Measurements from ENCODE around the gene ZNF462.

The ZNF462 gene

DNA sequence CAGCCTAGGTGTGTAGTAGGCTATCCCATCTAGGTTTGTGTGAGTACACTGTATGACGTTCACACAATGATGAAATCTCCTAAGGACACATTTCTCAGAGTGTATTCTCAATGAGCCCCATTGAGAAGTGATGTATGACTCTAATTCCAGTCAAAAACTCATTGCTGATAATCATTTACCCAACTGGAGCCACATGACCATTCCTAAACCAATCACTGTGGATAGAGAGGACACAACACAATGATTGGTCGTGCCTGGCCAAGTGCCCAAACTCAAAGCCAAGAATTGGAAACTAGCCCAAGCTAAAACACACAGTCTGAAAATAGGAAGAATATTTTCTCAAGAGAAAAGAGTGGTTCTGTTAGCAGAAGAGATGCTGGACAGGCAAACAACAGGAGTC, 191.2 kb downstream of the ZNF462 start:
- no peaks in the 10 kb centered on the region for H3K9me2 ChIP-seq (replicated peaks; ENCODE audit: low read depth, low read length)
- H3K4me2 ChIP-seq (ENCODE audit: low read depth, low read length, poor library complexity, severe bottlenecking), result no peak overlapping the region
- TF ChIP-seq, protein P1, sequence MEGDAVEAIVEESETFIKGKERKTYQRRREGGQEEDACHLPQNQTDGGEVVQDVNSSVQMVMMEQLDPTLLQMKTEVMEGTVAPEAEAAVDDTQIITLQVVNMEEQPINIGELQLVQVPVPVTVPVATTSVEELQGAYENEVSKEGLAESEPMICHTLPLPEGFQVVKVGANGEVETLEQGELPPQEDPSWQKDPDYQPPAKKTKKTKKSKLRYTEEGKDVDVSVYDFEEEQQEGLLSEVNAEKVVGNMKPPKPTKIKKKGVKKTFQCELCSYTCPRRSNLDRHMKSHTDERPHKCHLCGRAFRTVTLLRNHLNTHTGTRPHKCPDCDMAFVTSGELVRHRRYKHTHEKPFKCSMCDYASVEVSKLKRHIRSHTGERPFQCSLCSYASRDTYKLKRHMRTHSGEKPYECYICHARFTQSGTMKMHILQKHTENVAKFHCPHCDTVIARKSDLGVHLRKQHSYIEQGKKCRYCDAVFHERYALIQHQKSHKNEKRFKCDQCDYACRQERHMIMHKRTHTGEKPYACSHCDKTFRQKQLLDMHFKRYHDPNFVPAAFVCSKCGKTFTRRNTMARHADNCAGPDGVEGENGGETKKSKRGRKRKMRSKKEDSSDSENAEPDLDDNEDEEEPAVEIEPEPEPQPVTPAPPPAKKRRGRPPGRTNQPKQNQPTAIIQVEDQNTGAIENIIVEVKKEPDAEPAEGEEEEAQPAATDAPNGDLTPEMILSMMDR (conservative IDR thresholded peaks at IDR 0.05; ENCODE audit: low read length), result no peak
- TF ChIP-seq EZH2phosphoT487 (IDR thresholded peaks at IDR 0.05; ENCODE audit: borderline replicate concordance), result no peak
- no peak overlapping the region for H3K9ac ChIP-seq (ENCODE audit: low read depth, low read length, poor library complexity, severe bottlenecking)
- H3K79me2 ChIP-seq (ENCODE audit: insufficient read depth, low read length), result no peaks in the 10 kb centered on the region
- H3K36me3 ChIP-seq (ENCODE audit: insufficient read depth, low read length), result no peaks in the 10 kb centered on the region
- no peaks in the 10 kb centered on the region for H3F3A ChIP-seq (ENCODE audit: low read depth)
- H3K27me3 ChIP-seq (ENCODE audit: insufficient read depth, low read length, poor library complexity, severe bottlenecking), result no peaks in the 10 kb centered on the region
- no peaks in the 10 kb centered on the region for H3K9me3 ChIP-seq (ENCODE audit: insufficient read depth, low read depth, low read length)
- no peak overlapping the region for H3K4me3 ChIP-seq (ENCODE audit: low read length, poor library complexity, severe bottlenecking)
- H3K4me1 ChIP-seq (ENCODE audit: insufficient read depth, low read length, poor library complexity, severe bottlenecking), result no peaks in the 10 kb centered on the region
- H4K20me1 ChIP-seq (ENCODE audit: insufficient read depth, low read length, poor library complexity, severe bottlenecking), result no peaks in the 10 kb centered on the region
- H2AFZ ChIP-seq (ENCODE audit: low read length), result no peak overlapping the region

DNA sequence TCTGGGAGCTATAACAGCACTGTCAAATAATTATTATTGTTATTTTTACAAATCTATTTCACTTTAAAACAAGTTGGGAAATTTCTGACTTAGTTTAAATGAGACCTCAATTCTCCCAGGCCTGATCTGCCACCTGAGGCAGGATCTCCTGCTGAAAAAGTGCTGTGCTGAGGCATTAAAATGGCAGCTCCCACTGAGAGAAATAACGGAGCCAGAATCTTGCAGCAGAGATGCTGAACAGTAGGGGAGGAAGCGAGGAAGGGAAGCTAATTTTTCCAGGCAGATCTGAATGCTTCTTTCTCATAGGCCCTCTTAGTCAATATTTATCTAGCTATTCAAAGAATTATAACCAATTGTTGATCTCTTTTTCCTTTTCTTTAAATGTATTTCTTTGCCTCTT, 196.3 kb downstream of the ZNF462 start:
- no peak for TF ChIP-seq EZH2phosphoT487 (IDR thresholded peaks at IDR 0.05; ENCODE audit: borderline replicate concordance)
- TF ChIP-seq, protein P1 (conservative IDR thresholded peaks at IDR 0.05; ENCODE audit: low read length), result no peak
- no peak overlapping the region for H3K4me2 ChIP-seq (ENCODE audit: low read depth, low read length, poor library complexity, severe bottlenecking)

DNA sequence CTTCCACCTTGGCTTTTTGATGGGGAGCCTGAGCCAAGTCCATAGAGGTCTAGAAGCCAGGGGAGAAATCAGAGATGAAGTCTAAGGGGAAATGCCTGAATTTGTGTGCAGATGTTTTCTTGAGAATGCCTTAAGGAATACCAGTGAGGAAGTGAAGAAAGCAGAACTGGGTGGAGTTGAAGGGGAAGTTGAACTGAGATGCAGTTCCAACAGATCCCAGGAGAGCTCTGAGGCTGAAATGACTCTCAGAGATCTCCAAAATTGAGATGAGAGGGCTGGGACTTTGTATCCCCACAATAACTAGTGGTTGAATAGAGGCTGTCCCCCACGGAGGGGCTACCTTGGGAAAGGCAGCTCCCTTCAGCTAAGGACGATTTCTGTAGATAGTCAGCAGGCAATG, 197.1 kb downstream of the ZNF462 start:
- TF ChIP-seq, protein P1 (conservative IDR thresholded peaks at IDR 0.05; ENCODE audit: low read length), result no peak
- no peak for TF ChIP-seq EZH2phosphoT487 (IDR thresholded peaks at IDR 0.05; ENCODE audit: borderline replicate concordance)
- Histone ChIP-seq H3K9me2 (replicated peaks; ENCODE audit: low read depth, low read length) (no peaks in the 10 kb centered on the region), H3K36me3 (ENCODE audit: insufficient read depth, low read length) (no peaks in the 10 kb centered on the region), H3K27me3 (ENCODE audit: insufficient read depth, low read length, poor library complexity, severe bottlenecking) (no peaks in the 10 kb centered on the region), H3K4me2 (ENCODE audit: low read depth, low read length, poor library complexity, severe bottlenecking) (no peak overlapping the region), H2AFZ (ENCODE audit: low read length) (no peak overlapping the region), H3K4me3 (ENCODE audit: low read length, poor library complexity, severe bottlenecking) (no peak overlapping the region), H3K9ac (ENCODE audit: low read depth, low read length, poor library complexity, severe bottlenecking) (no peak overlapping the region), H3K9me3 (ENCODE audit: insufficient read depth, low read depth, low read length) (no peaks in the 10 kb centered on the region), H3K4me1 (ENCODE audit: insufficient read depth, low read length, poor library complexity, severe bottlenecking) (no peaks in the 10 kb centered on the region), H3K79me2 (ENCODE audit: insufficient read depth, low read length) (no peaks in the 10 kb centered on the region), H4K20me1 (ENCODE audit: insufficient read depth, low read length, poor library complexity, severe bottlenecking) (no peaks in the 10 kb centered on the region), H3F3A (ENCODE audit: low read depth) (no peaks in the 10 kb centered on the region)

More for the DNA sequence above, 196.3 kb downstream of the ZNF462 start:
- Histone ChIP-seq H3K4me3 (ENCODE audit: low read length, poor library complexity, severe bottlenecking) (no peak overlapping the region), H3K9ac (ENCODE audit: low read depth, low read length, poor library complexity, severe bottlenecking) (no peak overlapping the region), H3K36me3 (ENCODE audit: insufficient read depth, low read length) (no peaks in the 10 kb centered on the region), H3K79me2 (ENCODE audit: insufficient read depth, low read length) (no peaks in the 10 kb centered on the region), H3K9me2 (replicated peaks; ENCODE audit: low read depth, low read length) (no peaks in the 10 kb centered on the region), H3K9me3 (ENCODE audit: insufficient read depth, low read depth, low read length) (no peaks in the 10 kb centered on the region), H3K4me1 (ENCODE audit: insufficient read depth, low read length, poor library complexity, severe bottlenecking) (no peaks in the 10 kb centered on the region), H2AFZ (ENCODE audit: low read length) (no peak overlapping the region), H3K27me3 (ENCODE audit: insufficient read depth, low read length, poor library complexity, severe bottlenecking) (no peaks in the 10 kb centered on the region), H4K20me1 (ENCODE audit: insufficient read depth, low read length, poor library complexity, severe bottlenecking) (no peaks in the 10 kb centered on the region), H3F3A (ENCODE audit: low read depth) (no peaks in the 10 kb centered on the region)

Measured in Loucy (cell line).